Nephron progenitor cell (in vitro differentiated cells): ENCODE measurements around the gene AOPEP.

ENCODE experiments used
- DNase-seq: peaks from one replicate; pipeline ENCODE4 v3.0.0; 2021
- H3K27ac Mint-ChIP-seq: 2 replicates; pipeline ENCODE4 v1.8.0; 2021; ENCODE audit warnings: mild to moderate bottlenecking, moderate library complexity, mixed read lengths
- H3K27me3 Mint-ChIP-seq: 2 replicates; pipeline ENCODE4 v1.8.0; 2021; ENCODE audit warnings: mild to moderate bottlenecking, low read depth, mixed read lengths; ENCODE audit not compliant: poor library complexity
- H3K36me3 Mint-ChIP-seq: 2 replicates; pipeline ENCODE4 v1.8.0; 2021; ENCODE audit warnings: low read depth, mixed read lengths
- H3K4me1 Mint-ChIP-seq: 2 replicates; pipeline ENCODE4 v1.8.0; 2021; ENCODE audit warnings: mixed read lengths
- H3K4me3 Mint-ChIP-seq: 2 replicates; pipeline ENCODE4 v1.8.0; 2021; ENCODE audit warnings: mild to moderate bottlenecking, moderate library complexity, mixed read lengths
- H3K9me3 Mint-ChIP-seq: 2 replicates; pipeline ENCODE4 v1.8.0; 2021; ENCODE audit warnings: mild to moderate bottlenecking, moderate library complexity, mixed read lengths
- CTCF ChIP-seq: fragments of 200-600 bp; sonication (generic); IDR thresholded peaks from 2 replicates; pipeline ENCODE4 v1.5.0; 2021; ENCODE audit warnings: antibody characterized with exemption

AOPEP gene

GRCh38 chr9:94817291-94818177 is 91.0 kb downstream of the AOPEP start:
- DNase-seq = no peak
- Mint-ChIP-seq H3K4me3 (no peak overlapping the region), H3K9me3 (no peaks in the 10 kb centered on the region), H3K27ac (peak overlapping the region; percentile 22), H3K27me3 (no peaks in the 10 kb centered on the region), H3K4me1 (peaks cover 39% of the 10 kb centered on the region), H3K36me3 (peaks cover 44% of the 10 kb centered on the region)
- TF ChIP-seq CTCF = no peak

- Mint-ChIP-seq H3K36me3 (peaks cover 44% of the 10 kb centered on the region), H3K9me3 (no peaks in the 10 kb centered on the region), H3K27me3 (no peaks in the 10 kb centered on the region), H3K4me3 (no peak overlapping the region), H3K4me1 (peaks cover 39% of the 10 kb centered on the region), H3K27ac (no peak overlapping the region)
- no peak for DNase-seq
- TF ChIP-seq CTCF = no peak
Measured at GRCh38 chr9:94818178-94818541, 91.7 kb downstream of the AOPEP start.

GRCh38 chr9:94819161-94819687 is 92.7 kb downstream of the AOPEP start:
- Mint-ChIP-seq H3K27ac (peak overlapping the region; percentile 64), H3K9me3 (no peaks in the 10 kb centered on the region), H3K36me3 (peaks cover 45% of the 10 kb centered on the region), H3K4me3 (no peak overlapping the region), H3K4me1 (peaks cover 42% of the 10 kb centered on the region), H3K27me3 (no peaks in the 10 kb centered on the region)
- DNase-seq = no peak
- no peak for TF ChIP-seq CTCF

GRCh38 chr9:94821098-94821887 is 94.8 kb downstream of the AOPEP start:
- no peak for TF ChIP-seq CTCF
- Mint-ChIP-seq H3K27me3 (no peaks in the 10 kb centered on the region), H3K4me1 (peaks cover 62% of the 10 kb centered on the region), H3K27ac (peak overlapping the region; percentile 99), H3K4me3 (no peak overlapping the region), H3K36me3 (peaks cover 42% of the 10 kb centered on the region), H3K9me3 (no peaks in the 10 kb centered on the region)
- no peak for DNase-seq

- no peaks in the 10 kb centered on the region for H3K27me3 Mint-ChIP-seq
- DNase-seq = no peak
- peaks cover 38% of the 10 kb centered on the region for H3K36me3 Mint-ChIP-seq
- no peak overlapping the region for H3K4me3 Mint-ChIP-seq
- H3K27ac Mint-ChIP-seq = peak overlapping the region; percentile 99
- no peak for TF ChIP-seq CTCF
- peaks cover 71% of the 10 kb centered on the region for H3K4me1 Mint-ChIP-seq
- H3K9me3 Mint-ChIP-seq = no peaks in the 10 kb centered on the region
Measured at GRCh38 chr9:94822273-94822672, 95.8 kb downstream of the AOPEP start.
